Activated naive CD4-positive, alpha-beta T cell treated with anti-CD3 and anti-CD28 coated beads, Interleukin-2, amount 10 ng/mL, durations not matched to agents 7 days and 5 days (primary cell): Measurements from ENCODE around the gene FAM76B.

Experiments
- CTCF ChIA-PET: fragments of 350-600 bp; sonication (Branson Sonifier 250); formaldehyde crosslinking; loops from one replicate; lab custom pipeline; 2021; ENCODE audit warnings: antibody characterized with exemption; lab: Charles Lee
- DNase-seq: peaks from one replicate; pipeline ENCODE4 v3.0.0-alpha.2; 2020
- H3K27ac Mint-ChIP-seq: one replicate; pipeline ENCODE4 v1.8.0; 2021; ENCODE audit warnings: mild to moderate bottlenecking, moderate library complexity, mixed read lengths
- H3K27me3 Mint-ChIP-seq: one replicate; pipeline ENCODE4 v1.8.0; 2021; ENCODE audit warnings: mild to moderate bottlenecking, mixed read lengths
- H3K36me3 Mint-ChIP-seq: one replicate; pipeline ENCODE4 v1.8.0; 2021; ENCODE audit warnings: mixed read lengths
- H3K4me1 Mint-ChIP-seq: one replicate; pipeline ENCODE4 v1.8.0; 2021; ENCODE audit warnings: mixed read lengths
- H3K4me3 Mint-ChIP-seq: one replicate; pipeline ENCODE4 v1.8.0; 2021; ENCODE audit warnings: mild to moderate bottlenecking, moderate library complexity, mixed read lengths
- H3K9me3 Mint-ChIP-seq: one replicate; pipeline ENCODE4 v1.8.0; 2021; ENCODE audit warnings: mixed read lengths

Gene FAM76B

DNA sequence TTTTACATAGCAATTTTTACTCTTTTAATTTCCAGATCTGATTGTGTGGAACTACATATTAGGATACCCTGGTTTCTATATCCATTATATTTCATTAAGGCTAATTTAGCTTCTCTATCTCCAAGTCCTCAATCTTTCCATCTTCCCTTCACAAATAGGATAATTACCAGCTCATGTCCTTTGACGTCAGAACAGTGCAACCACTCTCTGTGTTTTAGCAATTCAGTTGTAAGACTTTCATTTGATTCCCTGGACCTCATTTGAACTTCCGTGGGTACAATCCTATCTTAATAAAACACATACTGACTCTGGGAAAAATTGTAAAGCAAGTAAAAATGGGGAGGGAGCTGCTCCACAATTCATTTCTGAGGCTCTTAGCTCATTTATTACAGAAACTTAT is 52.8 kb downstream of the FAM76B start:
- H3K36me3 Mint-ChIP-seq: no peaks in the 10 kb centered on the region
- no peak overlapping the region for H3K4me3 Mint-ChIP-seq
- H3K27ac Mint-ChIP-seq: no peak overlapping the region
- CTCF ChIA-PET: interaction anchor here (1.2 kb wide), 1 partner anchor 10 kb away, joined by 3 read pairs; no protein-coding TSS in a partner anchor
- peaks cover 8% of the 10 kb centered on the region for H3K4me1 Mint-ChIP-seq
- no peak for DNase-seq
- no peaks in the 10 kb centered on the region for H3K9me3 Mint-ChIP-seq
- H3K27me3 Mint-ChIP-seq: peaks cover 4% of the 10 kb centered on the region

DNA sequence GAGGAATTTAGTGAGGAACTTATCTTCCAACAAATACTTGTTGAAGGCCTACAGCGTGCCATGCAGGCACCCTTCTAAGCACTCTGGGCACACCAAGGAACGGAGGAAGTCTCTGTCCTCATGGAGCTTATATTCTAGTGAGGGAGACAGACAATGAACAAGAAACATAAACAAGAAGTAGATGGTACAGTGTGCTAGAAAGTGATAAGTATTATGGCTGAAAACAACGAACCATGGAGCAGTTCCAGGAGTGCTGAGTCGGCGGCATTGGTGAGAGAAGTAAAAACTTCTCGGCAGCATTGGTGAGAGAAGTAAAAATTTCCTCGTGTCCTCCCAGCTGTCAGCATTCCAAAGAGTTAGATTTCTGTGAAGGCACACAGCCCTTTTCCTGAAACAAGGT is 53.2 kb downstream of the FAM76B start:
- CTCF ChIA-PET: no interaction called here
- DNase-seq: no peak
- no peaks in the 10 kb centered on the region for H3K9me3 Mint-ChIP-seq

DNA sequence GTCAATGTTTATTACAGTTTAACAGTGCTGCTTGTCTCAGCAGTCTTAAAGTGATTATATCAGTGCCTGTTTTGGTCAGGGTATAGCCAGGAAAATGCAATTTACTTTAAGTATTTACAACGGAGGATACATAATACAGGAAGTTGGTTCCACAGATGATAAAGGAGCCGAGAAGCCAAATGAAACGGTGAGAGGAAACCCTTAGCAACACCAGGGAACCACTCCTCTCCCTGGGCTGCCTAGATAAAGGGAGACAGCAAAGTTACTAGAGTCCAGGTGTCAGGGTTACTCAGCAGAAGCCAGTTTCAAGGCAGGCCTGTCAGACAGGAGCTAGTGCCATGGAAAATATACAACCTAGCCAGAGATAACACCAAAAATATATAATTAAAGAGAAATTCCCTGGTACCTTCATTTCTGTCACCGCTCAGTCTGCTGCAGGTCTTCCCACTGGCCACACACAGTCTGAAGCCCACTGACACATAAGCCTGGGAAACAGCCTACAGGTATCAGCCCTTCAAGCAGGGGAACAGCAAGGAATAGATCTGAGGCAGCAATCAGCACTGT is 55.5 kb downstream of the FAM76B start:
- CTCF ChIA-PET: interaction anchor here (1.1 kb wide), 1 partner anchor 579 kb away, joined by 3 read pairs; no protein-coding TSS in a partner anchor
- H3K36me3 Mint-ChIP-seq: no peaks in the 10 kb centered on the region

More for the DNA sequence above, 53.2 kb downstream of the FAM76B start:
- no peak overlapping the region for H3K4me3 Mint-ChIP-seq
- peaks cover 8% of the 10 kb centered on the region for H3K4me1 Mint-ChIP-seq
- H3K27ac Mint-ChIP-seq: no peak overlapping the region
- no peaks in the 10 kb centered on the region for H3K36me3 Mint-ChIP-seq
- peaks cover 4% of the 10 kb centered on the region for H3K27me3 Mint-ChIP-seq

DNA sequence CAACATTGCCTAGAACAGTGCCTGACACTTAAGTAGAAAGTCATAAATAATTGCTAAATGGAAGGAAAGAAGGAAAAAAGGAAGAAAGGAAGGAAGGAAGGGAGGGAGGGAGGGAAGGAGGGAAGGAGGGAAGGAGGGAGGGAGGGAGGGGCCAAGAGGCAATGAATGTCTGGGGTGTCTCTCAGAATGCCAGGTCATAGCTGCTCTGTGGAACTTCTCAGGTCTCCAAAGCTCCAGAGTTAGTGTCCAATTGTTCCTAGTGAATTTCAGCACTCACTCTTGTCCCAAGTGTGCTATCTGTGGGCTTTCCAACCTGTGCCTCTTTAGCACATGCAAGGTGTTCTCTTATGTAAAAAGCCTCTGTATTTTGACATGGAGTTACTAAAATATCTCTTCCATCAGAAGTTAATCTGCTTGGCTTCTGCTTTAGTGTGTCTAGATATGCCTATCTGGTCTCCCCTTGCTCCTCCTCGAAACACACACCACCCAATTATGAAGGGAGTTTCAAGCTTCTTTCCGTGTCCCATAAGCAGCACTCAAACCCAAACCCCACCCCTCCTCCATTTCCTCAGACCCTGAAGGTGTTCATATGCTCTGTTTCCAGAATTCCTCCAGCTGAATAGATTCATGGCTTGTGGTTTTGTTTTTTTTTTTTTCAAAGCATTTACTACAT is 56.5 kb downstream of the FAM76B start:
- no peak for DNase-seq
- CTCF ChIA-PET: interaction anchor here (1.1 kb wide), 2 partner anchors 28 to 578 kb away, joined by 3 read pairs; no protein-coding TSS in a partner anchor
- H3K4me3 Mint-ChIP-seq: no peak overlapping the region
- H3K27me3 Mint-ChIP-seq: peaks cover 4% of the 10 kb centered on the region
- H3K4me1 Mint-ChIP-seq: peaks cover 8% of the 10 kb centered on the region
- H3K9me3 Mint-ChIP-seq: no peaks in the 10 kb centered on the region
- no peak overlapping the region for H3K27ac Mint-ChIP-seq
- no peaks in the 10 kb centered on the region for H3K36me3 Mint-ChIP-seq

More for the DNA sequence above, 55.5 kb downstream of the FAM76B start:
- H3K9me3 Mint-ChIP-seq: no peaks in the 10 kb centered on the region
- no peak overlapping the region for H3K4me3 Mint-ChIP-seq
- peaks cover 4% of the 10 kb centered on the region for H3K27me3 Mint-ChIP-seq
- no peak for DNase-seq
- H3K4me1 Mint-ChIP-seq: peaks cover 8% of the 10 kb centered on the region
- no peak overlapping the region for H3K27ac Mint-ChIP-seq

DNA sequence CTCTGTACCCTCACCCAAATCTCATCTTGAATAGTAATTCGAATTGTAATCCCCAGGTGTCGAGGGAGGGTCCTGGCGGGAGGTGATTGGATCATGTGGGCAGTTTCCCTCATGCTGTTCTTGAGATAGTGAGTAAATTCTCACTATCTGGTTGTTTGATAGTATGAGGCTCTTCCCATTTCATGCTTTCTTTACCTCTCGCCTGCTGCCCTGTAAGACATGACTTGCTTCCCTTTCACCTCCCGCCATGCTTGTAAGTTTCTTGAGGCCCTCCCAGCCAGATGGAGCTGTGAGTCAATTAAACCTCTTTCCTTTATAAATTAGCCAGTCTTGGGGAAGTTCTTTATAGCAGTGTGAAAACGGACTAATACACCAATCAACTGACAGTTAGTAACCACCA is 60.1 kb downstream of the FAM76B start:
- CTCF ChIA-PET: no interaction called here
- no peak for DNase-seq
- Mint-ChIP-seq H3K27me3 (peaks cover 6% of the 10 kb centered on the region), H3K4me3 (no peak overlapping the region), H3K4me1 (peaks cover 7% of the 10 kb centered on the region), H3K9me3 (no peaks in the 10 kb centered on the region), H3K36me3 (no peaks in the 10 kb centered on the region), H3K27ac (no peak overlapping the region)

DNA sequence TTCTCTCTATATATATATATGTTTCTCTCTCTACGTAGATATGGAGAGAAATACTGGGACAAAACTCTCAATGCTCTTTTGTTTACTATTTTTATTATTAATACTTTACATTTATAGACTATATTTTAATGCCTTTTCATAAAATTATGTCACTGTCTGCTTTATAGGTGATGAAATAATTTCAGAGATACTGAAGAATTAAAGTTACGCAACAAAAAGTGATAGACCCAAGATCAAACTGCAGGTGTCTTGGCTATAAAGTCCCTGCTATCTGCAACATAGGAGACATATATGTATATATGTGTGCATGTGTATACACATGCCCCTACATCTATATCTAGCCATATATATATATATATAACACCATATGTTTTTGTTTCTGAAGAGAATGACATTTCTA is 60.8 kb downstream of the FAM76B start:
- CTCF ChIA-PET: no interaction called here
- Mint-ChIP-seq H3K4me3 (no peak overlapping the region), H3K4me1 (peaks cover under 1% of the 10 kb centered on the region), H3K27me3 (peaks cover 5% of the 10 kb centered on the region), H3K9me3 (no peaks in the 10 kb centered on the region), H3K27ac (no peak overlapping the region), H3K36me3 (no peaks in the 10 kb centered on the region)
- DNase-seq: no peak

DNA sequence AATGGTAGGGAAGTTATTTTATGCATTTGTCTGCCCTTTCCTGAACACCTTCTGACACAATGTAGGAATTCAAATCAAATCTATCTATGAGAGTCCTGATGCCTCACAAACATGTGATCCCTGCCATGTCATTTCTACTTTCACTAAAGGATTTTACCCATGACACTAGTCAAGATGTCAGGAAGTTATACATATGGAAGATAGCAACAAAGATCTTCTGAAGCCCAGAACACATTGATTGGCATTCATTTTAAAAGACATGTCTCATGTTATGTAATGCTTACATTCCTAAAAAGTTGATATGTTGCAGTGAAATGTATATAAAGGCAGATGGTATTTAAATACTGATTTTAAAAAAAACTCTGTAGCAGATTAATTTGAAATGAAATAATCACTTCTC is 61.5 kb downstream of the FAM76B start:
- CTCF ChIA-PET: no interaction called here

DNA sequence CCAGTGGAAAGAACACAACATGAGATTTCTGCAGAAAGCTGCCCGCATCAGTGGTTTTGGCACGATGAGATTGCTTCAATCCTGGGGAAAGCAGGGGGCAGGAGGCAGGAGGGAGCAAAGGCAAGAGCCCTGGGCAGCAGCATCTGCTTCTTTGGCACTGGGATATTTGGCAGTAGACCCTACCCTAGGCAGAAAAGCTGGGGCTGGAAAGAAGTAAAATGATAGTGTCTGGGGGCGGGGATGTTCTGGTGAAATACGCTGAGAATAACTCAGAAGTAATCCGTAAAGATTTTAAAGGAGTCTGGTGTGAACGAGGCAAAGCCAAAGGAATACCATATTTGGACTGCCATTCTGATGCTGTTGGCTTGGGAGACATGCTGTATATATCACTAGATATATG is 62.0 kb downstream of the FAM76B start:
- H3K9me3 Mint-ChIP-seq: no peaks in the 10 kb centered on the region
- CTCF ChIA-PET: interaction anchor here (1.3 to 1.7 kb wide), 2 partner anchors 10 to 569 kb away, joined by 3 to 4 read pairs; no protein-coding TSS in a partner anchor
- H3K27ac Mint-ChIP-seq: no peak overlapping the region
- no peak overlapping the region for H3K4me3 Mint-ChIP-seq
- DNase-seq: no peak
- H3K4me1 Mint-ChIP-seq: no peaks in the 10 kb centered on the region
- peaks cover 5% of the 10 kb centered on the region for H3K27me3 Mint-ChIP-seq
- H3K36me3 Mint-ChIP-seq: no peaks in the 10 kb centered on the region

More for the DNA sequence above, 61.5 kb downstream of the FAM76B start:
- Mint-ChIP-seq H3K36me3 (no peaks in the 10 kb centered on the region), H3K4me3 (no peak overlapping the region), H3K27me3 (peaks cover 5% of the 10 kb centered on the region), H3K4me1 (no peaks in the 10 kb centered on the region), H3K27ac (no peak overlapping the region), H3K9me3 (no peaks in the 10 kb centered on the region)
- DNase-seq: no peak

DNA sequence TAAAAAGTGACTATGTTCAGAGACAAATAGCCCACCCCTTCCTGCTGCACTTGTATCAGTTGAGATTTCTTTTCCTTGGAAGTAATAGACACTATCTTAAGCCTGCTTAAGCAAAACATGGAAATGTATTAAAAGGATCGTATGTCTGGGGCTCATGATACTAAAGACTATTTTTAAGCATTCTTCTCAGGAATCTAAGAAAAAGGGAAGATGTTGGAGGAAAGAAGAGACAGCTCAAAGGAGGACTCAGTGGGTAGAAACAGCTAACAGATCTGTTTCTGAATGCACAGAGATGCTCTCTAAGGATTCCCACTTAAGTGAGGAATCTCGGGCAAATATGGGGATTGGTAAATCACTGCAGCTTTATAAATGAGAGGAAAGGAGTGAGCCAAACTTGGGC is 62.5 kb downstream of the FAM76B start:
- H3K27ac Mint-ChIP-seq: no peak overlapping the region
- H3K4me1 Mint-ChIP-seq: no peaks in the 10 kb centered on the region
- no peaks in the 10 kb centered on the region for H3K9me3 Mint-ChIP-seq
- H3K27me3 Mint-ChIP-seq: peaks cover 5% of the 10 kb centered on the region
- DNase-seq: no peak
- no peaks in the 10 kb centered on the region for H3K36me3 Mint-ChIP-seq
- CTCF ChIA-PET: interaction anchor here (1.3 to 1.7 kb wide), 2 partner anchors 10 to 568 kb away, joined by 3 to 4 read pairs; no protein-coding TSS in a partner anchor
- H3K4me3 Mint-ChIP-seq: no peak overlapping the region

DNA sequence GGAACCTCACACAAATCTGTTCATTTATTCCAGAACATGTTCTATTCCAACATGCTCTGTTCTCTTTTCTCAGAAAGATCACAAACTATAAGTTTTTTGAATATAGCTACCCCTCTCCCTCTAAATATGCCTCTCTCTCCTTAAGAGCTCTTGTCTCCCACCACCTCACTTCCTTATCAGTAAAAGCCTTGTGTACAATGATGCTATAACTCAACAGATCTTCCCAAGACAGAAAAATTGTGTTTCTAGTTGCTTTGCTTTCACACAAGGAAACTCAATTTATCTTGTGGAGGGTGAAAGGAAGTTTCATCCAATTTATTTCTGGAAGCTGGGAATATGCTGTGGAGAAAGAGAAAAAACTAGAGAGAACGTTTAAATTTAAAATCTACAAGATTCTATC is 64.4 kb downstream of the FAM76B start:
- CTCF ChIA-PET: no interaction called here
- Mint-ChIP-seq H3K36me3 (no peaks in the 10 kb centered on the region), H3K9me3 (no peaks in the 10 kb centered on the region), H3K27me3 (peaks cover 5% of the 10 kb centered on the region), H3K4me1 (peaks cover 6% of the 10 kb centered on the region), H3K4me3 (no peak overlapping the region), H3K27ac (no peak overlapping the region)
- no peak for DNase-seq

DNA sequence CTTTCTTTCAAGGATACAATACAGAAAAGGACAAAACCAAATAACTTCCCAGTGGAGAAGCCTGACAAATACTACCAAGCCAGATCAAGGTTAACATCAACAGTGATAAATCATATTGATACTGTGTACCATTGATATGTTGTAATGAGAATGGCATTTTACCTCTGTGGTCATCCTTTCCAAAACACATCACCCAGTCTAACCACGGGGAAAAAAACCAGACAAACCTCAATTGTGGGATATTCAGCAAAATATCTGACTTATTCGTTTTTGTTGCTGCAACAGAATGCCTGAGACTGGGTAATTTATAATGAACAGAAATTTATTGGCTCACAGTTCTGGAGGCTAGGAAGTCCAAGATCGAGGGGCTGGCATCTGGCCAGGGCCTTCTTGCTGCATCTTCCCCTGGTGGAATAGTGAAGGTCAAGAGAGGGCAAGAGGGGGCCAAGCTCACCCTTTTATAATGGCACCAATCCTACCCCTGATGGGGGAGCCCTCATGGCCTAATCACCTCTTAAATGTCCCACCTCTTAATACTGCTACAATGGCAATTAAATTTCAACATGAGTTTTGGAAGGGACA is 66.1 kb downstream of the FAM76B start:
- Mint-ChIP-seq H3K4me1 (peaks cover 14% of the 10 kb centered on the region), H3K27ac (no peak overlapping the region), H3K36me3 (no peaks in the 10 kb centered on the region), H3K4me3 (no peak overlapping the region), H3K27me3 (peaks cover 5% of the 10 kb centered on the region), H3K9me3 (no peaks in the 10 kb centered on the region)
- CTCF ChIA-PET: no interaction called here
- no peak for DNase-seq

DNA sequence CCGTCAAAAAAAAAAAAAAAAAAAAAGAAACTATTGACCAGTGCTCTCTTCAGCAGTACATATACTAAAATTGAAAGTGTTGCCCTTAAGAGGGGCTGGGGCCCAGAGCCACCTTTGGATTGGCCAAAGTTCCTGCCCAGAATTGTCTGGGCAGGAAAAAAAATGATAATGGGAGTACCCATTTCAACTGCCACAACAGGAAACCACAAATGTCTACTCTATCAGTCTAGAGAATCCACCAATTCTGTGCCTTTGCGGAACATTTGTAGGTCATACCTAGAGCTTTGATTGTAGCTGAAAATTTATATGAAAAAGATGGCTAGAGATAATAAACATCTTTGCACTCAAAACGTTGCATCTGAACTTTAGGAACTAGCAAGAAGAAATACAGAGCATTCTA is 69.4 kb downstream of the FAM76B start:
- Mint-ChIP-seq H3K27ac (no peak overlapping the region), H3K27me3 (no peaks in the 10 kb centered on the region), H3K4me3 (no peak overlapping the region), H3K9me3 (no peaks in the 10 kb centered on the region), H3K36me3 (no peaks in the 10 kb centered on the region), H3K4me1 (peaks cover 27% of the 10 kb centered on the region)
- no peak for DNase-seq
- CTCF ChIA-PET: interaction anchor here (0.6 to 1.2 kb wide), 3 partner anchors 15 to 45 kb away, joined by 3 to 5 read pairs (median 3); no protein-coding TSS in a partner anchor
